Activated CD8-positive, alpha-beta memory T cell treated with anti-CD3 and anti-CD28 coated beads, Interleukin-2, amount 50 U/mL, for 4 hours (primary cell): ENCODE data around the gene EML6.
A peak's percentile ranks its signal among the peaks of the same experiment; 100 is the strongest.

ENCODE experiments used
- DNase-seq: peaks from one replicate; pipeline ENCODE4 v3.0.0-alpha.2; 2020

The EML6 gene

GRCh38 chr2:54708584-54709335 lies 14.7 kb upstream of the EML6 start:
- DNase-seq = no peak

GRCh38 chr2:54709336-54709809 lies 14.1 kb upstream of the EML6 start:
- no peak for DNase-seq

GRCh38 chr2:54710216-54710615 lies 13.2 kb upstream of the EML6 start:
- no peak for DNase-seq

GRCh38 chr2:54712516-54712915 lies 10.9 kb upstream of the EML6 start:
- DNase-seq = no peak

- no peak for DNase-seq
Observed at GRCh38 chr2:54714996-54715395, 8.5 kb upstream of the EML6 start.

GRCh38 chr2:54716375-54716774 lies 7.1 kb upstream of the EML6 start:
- no peak for DNase-seq

GRCh38 chr2:54720563-54720962 lies 2.9 kb upstream of the EML6 start:
- no peak for DNase-seq

GRCh38 chr2:54722641-54723040 lies 821 bp upstream of the EML6 start:
- no peak for DNase-seq

GRCh38 chr2:54723996-54724559 lies 616 bp downstream of the EML6 start:
- no peak for DNase-seq

GRCh38 chr2:54724560-54725342 lies 1.3 kb downstream of the EML6 start:
- DNase-seq = peak; percentile 32

- DNase-seq = no peak
Observed at GRCh38 chr2:54725343-54726099, 2.1 kb downstream of the EML6 start.

- no peak for DNase-seq
Observed at GRCh38 chr2:54726431-54726830, 3.0 kb downstream of the EML6 start.

GRCh38 chr2:54726940-54727339 lies 3.5 kb downstream of the EML6 start:
- DNase-seq = no peak

- DNase-seq = no peak
Observed at GRCh38 chr2:54728669-54729120, 5.2 kb downstream of the EML6 start.

GRCh38 chr2:54735636-54736035 lies 12.2 kb downstream of the EML6 start:
- DNase-seq = no peak

- DNase-seq = no peak
Observed at GRCh38 chr2:54738281-54738680, 14.8 kb downstream of the EML6 start.

- no peak for DNase-seq
Observed at GRCh38 chr2:54740333-54740732, 16.9 kb downstream of the EML6 start.

- DNase-seq = no peak
Observed at GRCh38 chr2:54741250-54741649, 17.8 kb downstream of the EML6 start.

- DNase-seq = no peak
Observed at GRCh38 chr2:54750040-54750439, 26.6 kb downstream of the EML6 start.

GRCh38 chr2:54752439-54752838 lies 29.0 kb downstream of the EML6 start:
- no peak for DNase-seq

- no peak for DNase-seq
Observed at GRCh38 chr2:54755641-54756326, 32.3 kb downstream of the EML6 start.

- no peak for DNase-seq
Observed at GRCh38 chr2:54757500-54757899, 34.0 kb downstream of the EML6 start.
